H9 (cell line): ENCODE measurements around the gene FGR. TPM values are rescaled to one million over a fixed set of nuclear protein-coding genes. Genes with fewer than 3 reads are reported as not detected.
"Not testable (repeated sequence)": the region's sequence is repeated elsewhere in the genome, so short reads cannot be mapped to it uniquely, and the experiment has no call there.

Source experiments
- DNase-seq: peaks from one replicate; pipeline ENCODE4 v3.0.0-alpha.2; 2017
- H2AFZ ChIP-seq: one replicate; pipeline ENCODE4 v1.6.1; 2013; ENCODE audit warnings: mild to moderate bottlenecking, low read length, control low read depth, moderate library complexity
- H2AK5ac ChIP-seq: 2 replicates; pipeline ENCODE4 v1.6.1; 2013; ENCODE audit warnings: low read length, control low read depth, mixed read lengths; ENCODE audit not compliant: insufficient read length
- H2BK120ac ChIP-seq: one replicate; pipeline ENCODE4 v1.6.1; 2013; ENCODE audit warnings: low read depth, mild to moderate bottlenecking, low read length, control low read depth, inconsistent platforms; ENCODE audit not compliant: poor library complexity, severe bottlenecking
- H2BK12ac ChIP-seq: 2 replicates; pipeline ENCODE4 v1.6.1; 2013; ENCODE audit warnings: low read length, control low read depth, mixed read lengths, low read depth; ENCODE audit not compliant: insufficient read length
- H2BK15ac ChIP-seq: 2 replicates; pipeline ENCODE4 v1.6.1; 2013; ENCODE audit warnings: low read depth, low read length, control low read depth
- H2BK20ac ChIP-seq: one replicate; pipeline ENCODE4 v1.6.1; 2013; ENCODE audit warnings: low read depth, mild to moderate bottlenecking, low read length, control low read depth, inconsistent platforms; ENCODE audit not compliant: poor library complexity, severe bottlenecking
- H2BK5ac ChIP-seq: 2 replicates; pipeline ENCODE4 v1.6.1; 2013; ENCODE audit warnings: low read length, control low read depth, mixed read lengths; ENCODE audit not compliant: insufficient read length
- H3K14ac ChIP-seq: 2 replicates; pipeline ENCODE4 v1.6.1; 2013; ENCODE audit warnings: low read length, control low read depth; ENCODE audit not compliant: insufficient read depth
- H3K18ac ChIP-seq: 2 replicates; pipeline ENCODE4 v1.6.1; 2013; ENCODE audit warnings: low read depth, mild to moderate bottlenecking, mixed read lengths, low read length, control low read depth; ENCODE audit not compliant: insufficient read length
- H3K23ac ChIP-seq: 2 replicates; pipeline ENCODE4 v1.6.1; 2013; ENCODE audit warnings: low read length, control low read depth, mixed read lengths, low read depth; ENCODE audit not compliant: insufficient read length
- H3K23me2 ChIP-seq: 2 replicates; pipeline ENCODE4 v1.6.1; 2013; ENCODE audit warnings: low read depth, mild to moderate bottlenecking, mixed read lengths, low read length, control low read depth; ENCODE audit not compliant: insufficient read length, poor library complexity, severe bottlenecking
- H3K27ac ChIP-seq: 2 replicates; pipeline ENCODE4 v1.5.1; 2013; ENCODE audit warnings: low read length, control low read depth, mixed read lengths, low read depth; ENCODE audit not compliant: insufficient read length
- H3K27me3 ChIP-seq: 2 replicates; pipeline ENCODE4 v1.6.1; 2013; ENCODE audit warnings: low read length, control low read depth, inconsistent platforms; ENCODE audit not compliant: insufficient read depth
- H3K4ac ChIP-seq: 2 replicates; pipeline ENCODE4 v1.6.1; 2013; ENCODE audit warnings: low read depth, mild to moderate bottlenecking, control low read depth, inconsistent platforms, low read length, moderate library complexity
- H3K4me1 ChIP-seq: 2 replicates; pipeline ENCODE4 v1.6.1; 2013; ENCODE audit warnings: low read length, control low read depth, inconsistent platforms; ENCODE audit not compliant: insufficient read depth
- H3K4me2 ChIP-seq: 2 replicates; pipeline ENCODE4 v1.6.1; 2013; ENCODE audit warnings: low read length, control low read depth, mixed read lengths; ENCODE audit not compliant: insufficient read length, insufficient read depth
- H3K56ac ChIP-seq: 2 replicates; pipeline ENCODE4 v1.6.1; 2013; ENCODE audit warnings: low read depth, mild to moderate bottlenecking, mixed read lengths, low read length, control low read depth; ENCODE audit not compliant: insufficient read length
- H3K79me1 ChIP-seq: 2 replicates; pipeline ENCODE4 v1.6.1; 2013; ENCODE audit warnings: low read depth, mild to moderate bottlenecking, moderate library complexity, low read length, control low read depth, inconsistent platforms; ENCODE audit not compliant: insufficient read depth, poor library complexity, severe bottlenecking
- H3K79me2 ChIP-seq: 2 replicates; pipeline ENCODE4 v1.6.1; 2013; ENCODE audit warnings: low read length, control low read depth, inconsistent platforms; ENCODE audit not compliant: insufficient read depth
- H3K9ac ChIP-seq: 2 replicates; pipeline ENCODE4 v1.6.1; 2013; ENCODE audit warnings: low read length, control low read depth, mixed read lengths; ENCODE audit not compliant: insufficient read length; ENCODE audit errors: extremely low read depth
- H3K9me3 ChIP-seq: one replicate; pipeline ENCODE4 v1.6.1; 2013; ENCODE audit warnings: low read depth, low read length, inconsistent platforms; ENCODE audit not compliant: control insufficient read depth
- H3T11ph ChIP-seq: one replicate; pipeline ENCODE4 v1.6.1; 2013; ENCODE audit warnings: mild to moderate bottlenecking, low read length, control low read depth, inconsistent platforms
- H4K20me1 ChIP-seq: one replicate; pipeline ENCODE4 v1.6.1; 2013; ENCODE audit not compliant: control insufficient read depth, insufficient read length, insufficient read depth
- H4K5ac ChIP-seq: 2 replicates; pipeline ENCODE4 v1.6.1; 2013; ENCODE audit warnings: low read depth, mild to moderate bottlenecking, mixed read lengths, low read length, control low read depth; ENCODE audit not compliant: insufficient read length
- H4K8ac ChIP-seq: replicated peaks from 2 replicates; pipeline ENCODE4 v1.6.1; 2013; ENCODE audit warnings: low read length, control low read depth, mixed read lengths, low read depth; ENCODE audit not compliant: insufficient read length
- H4K91ac ChIP-seq: 2 replicates; pipeline ENCODE4 v1.6.1; 2013; ENCODE audit warnings: low read depth, mild to moderate bottlenecking, moderate library complexity, mixed read lengths, low read length, control low read depth; ENCODE audit not compliant: insufficient read length
- H3K27ac Mint-ChIP-seq, 3 experiments: 2 replicates in 2 of 3; 3 replicates in 1 of 3; pipeline ENCODE4 v1.8.0; 2020 to 2021; ENCODE audit warnings: mixed read lengths in 3 of 3, mild to moderate bottlenecking in 1 of 3, moderate library complexity in 1 of 3
- H3K27me3 Mint-ChIP-seq: 2 replicates; pipeline ENCODE4 v1.8.0; 2021; ENCODE audit warnings: low read depth, mild to moderate bottlenecking, moderate library complexity, mixed read lengths
- H3K36me3 Mint-ChIP-seq, 3 experiments: 2 replicates in 2 of 3; 3 replicates in 1 of 3; pipeline ENCODE4 v1.8.0; 2020 to 2021; ENCODE audit warnings: low read depth in 3 of 3, mixed read lengths in 3 of 3; ENCODE audit not compliant: insufficient read depth in 1 of 3
- H3K4me1 Mint-ChIP-seq, 2 experiments: 2 replicates each; pipeline ENCODE4 v1.8.0; 2020; ENCODE audit warnings: mixed read lengths in 2 of 2
- H3K4me3 Mint-ChIP-seq, 2 experiments: 2 replicates in 1 of 2; 3 replicates in 1 of 2; pipeline ENCODE4 v1.8.0; 2020 to 2021; ENCODE audit warnings: mild to moderate bottlenecking in 2 of 2, mixed read lengths in 2 of 2, moderate library complexity in 1 of 2
- H3K9me3 Mint-ChIP-seq, 2 experiments: 2 replicates in 1 of 2; 3 replicates in 1 of 2; pipeline ENCODE4 v1.8.0; 2020; ENCODE audit warnings: mild to moderate bottlenecking in 2 of 2, mixed read lengths in 2 of 2, moderate library complexity in 1 of 2
- CTCF ChIP-seq: fragments of 200-600 bp; sonication (generic); conservative IDR thresholded peaks from 3 replicates; pipeline ENCODE4 v1.8.0; 2021; ENCODE audit warnings: antibody characterized with exemption, mild to moderate bottlenecking
- WGBS: extraction: QIAGEN DNeasy Blood & Tissue Kit; methylation state at CpG from one replicate; pipeline ENCODE4 v1.1.7; 2013; ENCODE audit warnings: missing lambda C conversion rate, low lambda C conversion rate, mixed read lengths; ENCODE audit not compliant: insufficient read length; ENCODE audit errors: extremely low coverage; 5-methylcytosine and 5-hydroxymethylcytosine counted together
- total RNA-seq: library from RNA; stranded (reverse); gene quantifications from 2 replicates; pipeline ENCODE4 v1.2.1, GENCODE V29; 2021

The FGR gene
- total RNA-seq, 1 experiment from 2014 or later = not detected

GRCh38 chr1:27621051-27621920 lies 13.7 kb downstream of the FGR start:
- no peak for DNase-seq

GRCh38 chr1:27619782-27620438 lies 15.1 kb downstream of the FGR start:
- not testable (repeated sequence) for H2BK12ac ChIP-seq, H3K9ac ChIP-seq, H3K9me3 Mint-ChIP-seq, H2BK5ac ChIP-seq, H3K4me2 ChIP-seq, H3K27ac ChIP-seq, H3K18ac ChIP-seq, DNase-seq, H2AK5ac ChIP-seq, H2BK20ac ChIP-seq, H3K23me2 ChIP-seq, H3K9me3 ChIP-seq, H3T11ph ChIP-seq, H2BK15ac ChIP-seq, H3K4me3 Mint-ChIP-seq, H3K14ac ChIP-seq, H3K23ac ChIP-seq, H4K91ac ChIP-seq, H3K27me3 ChIP-seq, H2AFZ ChIP-seq, H3K36me3 Mint-ChIP-seq, H2BK120ac ChIP-seq, H3K79me2 ChIP-seq, H4K20me1 ChIP-seq, H3K4ac ChIP-seq, H4K8ac ChIP-seq, H3K4me1 ChIP-seq, H3K79me1 ChIP-seq, H4K5ac ChIP-seq, H3K56ac ChIP-seq
- Mint-ChIP-seq H3K27ac (peak overlapping the region in 2 of 3 experiments; percentile 3 to 49; a peak in 2 of 7 replicates), H3K27me3 (peaks cover 21% of the 10 kb centered on the region), H3K4me1 (peaks cover 25 to 26% of the 10 kb centered on the region in 2 experiments)
- WGBS = no CpG with 5 or more reads among the region's 7 CpGs

More at GRCh38 chr1:27621051-27621920, 13.7 kb downstream of the FGR start:
- no peak overlapping the region for H3K4me3 Mint-ChIP-seq
- Histone ChIP-seq H2AK5ac (no peak overlapping the region), H3K79me2 (no peaks in the 10 kb centered on the region), H2BK12ac (no peak overlapping the region), H3K18ac (no peak overlapping the region), H2BK120ac (no peak overlapping the region), H3K56ac (no peak overlapping the region), H4K91ac (no peak overlapping the region), H3K4me2 (no peak overlapping the region), H4K8ac (no peak overlapping the region), H3T11ph (no peak overlapping the region), H3K79me1 (no peaks in the 10 kb centered on the region), H3K9me3 (no peaks in the 10 kb centered on the region), H3K27me3 (no peaks in the 10 kb centered on the region), H3K23ac (no peak overlapping the region), H3K27ac (no peak overlapping the region), H3K23me2 (no peaks in the 10 kb centered on the region), H3K4me1 (peaks cover 6% of the 10 kb centered on the region; the same call in 1 of the 2 replicates), H3K4ac (no peak overlapping the region), H3K9ac (no peak overlapping the region), H4K20me1 (no peaks in the 10 kb centered on the region), H4K5ac (no peak overlapping the region), H2BK20ac (no peak overlapping the region), H3K14ac (no peak overlapping the region), H2AFZ (no peak overlapping the region), H2BK5ac (no peak overlapping the region), H2BK15ac (no peak overlapping the region)
- no peak for TF ChIP-seq CTCF
- peaks cover 20 to 21% of the 10 kb centered on the region in 2 experiments for H3K4me1 Mint-ChIP-seq
- no peaks in the 10 kb centered on the region; a peak in 1 of 5 replicates for H3K9me3 Mint-ChIP-seq
- no peak overlapping the region for H3K27ac Mint-ChIP-seq
- H3K27me3 Mint-ChIP-seq = peaks cover 9% of the 10 kb centered on the region
- H3K36me3 Mint-ChIP-seq = no peaks in the 10 kb centered on the region
- no CpG with 5 or more reads among the region's 7 CpGs for whole genome bisulfite sequencing
